Measurements from ENCODE around the gene RGP1. TPM values are rescaled to one million over a fixed set of nuclear protein-coding genes. Genes with fewer than 3 reads are reported as not detected.
A peak's percentile ranks its signal among the peaks of the same experiment; 100 is the strongest.

Gene RGP1
- total and polyA plus RNA-seq, 8 donors = 23.0 to 32.1 (median 29.4) TPM

DNA sequence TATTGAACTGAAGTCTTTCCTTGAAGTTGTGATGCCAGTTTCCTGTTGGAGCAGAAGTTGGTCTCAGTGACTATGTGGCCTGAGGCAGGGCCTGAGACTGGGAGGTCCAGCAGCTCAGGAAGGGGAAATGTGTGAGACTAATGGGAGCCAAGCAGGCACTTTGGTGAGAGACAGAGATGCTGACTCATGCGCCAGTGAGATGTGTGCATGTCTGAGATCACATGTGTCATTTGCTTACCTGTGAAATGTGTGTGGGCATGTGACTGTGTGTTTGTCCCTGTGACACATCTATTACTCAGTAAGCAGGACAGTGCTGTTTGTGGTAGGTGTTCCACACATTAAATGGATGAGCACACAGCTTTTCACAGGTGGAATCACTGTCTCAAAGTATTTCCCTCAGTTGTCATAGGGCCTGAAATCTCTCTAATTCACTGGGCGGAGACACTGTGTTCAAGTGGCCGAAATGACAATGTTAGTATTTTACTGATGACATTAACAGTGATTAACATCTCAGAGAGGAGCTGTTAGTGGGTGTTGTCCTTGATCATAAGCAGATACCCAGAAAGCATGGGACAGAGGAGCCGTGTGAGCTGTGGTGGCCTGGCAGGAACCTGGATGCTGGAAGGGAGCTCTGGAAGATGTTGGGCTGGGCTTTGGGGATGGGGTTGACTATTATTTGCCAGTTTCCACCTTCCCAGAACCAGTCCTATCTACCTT is 49.7 kb downstream of the RGP1 start:
- no peaks in the 10 kb centered on the region for H3K9me3 ChIP-seq
- no peaks in the 10 kb centered on the region for H3K27me3 ChIP-seq
- H3K36me3 ChIP-seq = peaks cover 0 to 19% of the 10 kb centered on the region in 2 donors
- no peak overlapping the region for H3K4me3 ChIP-seq
- DNase-seq = no peak
- intact Hi-C loops (cut with DNase I) = no loop called here
- peaks cover 0 to 2% of the 10 kb centered on the region in 2 donors for H3K4me1 ChIP-seq
- TF ChIP-seq, protein P1, sequence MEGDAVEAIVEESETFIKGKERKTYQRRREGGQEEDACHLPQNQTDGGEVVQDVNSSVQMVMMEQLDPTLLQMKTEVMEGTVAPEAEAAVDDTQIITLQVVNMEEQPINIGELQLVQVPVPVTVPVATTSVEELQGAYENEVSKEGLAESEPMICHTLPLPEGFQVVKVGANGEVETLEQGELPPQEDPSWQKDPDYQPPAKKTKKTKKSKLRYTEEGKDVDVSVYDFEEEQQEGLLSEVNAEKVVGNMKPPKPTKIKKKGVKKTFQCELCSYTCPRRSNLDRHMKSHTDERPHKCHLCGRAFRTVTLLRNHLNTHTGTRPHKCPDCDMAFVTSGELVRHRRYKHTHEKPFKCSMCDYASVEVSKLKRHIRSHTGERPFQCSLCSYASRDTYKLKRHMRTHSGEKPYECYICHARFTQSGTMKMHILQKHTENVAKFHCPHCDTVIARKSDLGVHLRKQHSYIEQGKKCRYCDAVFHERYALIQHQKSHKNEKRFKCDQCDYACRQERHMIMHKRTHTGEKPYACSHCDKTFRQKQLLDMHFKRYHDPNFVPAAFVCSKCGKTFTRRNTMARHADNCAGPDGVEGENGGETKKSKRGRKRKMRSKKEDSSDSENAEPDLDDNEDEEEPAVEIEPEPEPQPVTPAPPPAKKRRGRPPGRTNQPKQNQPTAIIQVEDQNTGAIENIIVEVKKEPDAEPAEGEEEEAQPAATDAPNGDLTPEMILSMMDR (IDR thresholded peaks at IDR 0.05) = no peak
- ATAC-seq = peak; percentile 23
- H3K27ac ChIP-seq = no peak overlapping the region

DNA sequence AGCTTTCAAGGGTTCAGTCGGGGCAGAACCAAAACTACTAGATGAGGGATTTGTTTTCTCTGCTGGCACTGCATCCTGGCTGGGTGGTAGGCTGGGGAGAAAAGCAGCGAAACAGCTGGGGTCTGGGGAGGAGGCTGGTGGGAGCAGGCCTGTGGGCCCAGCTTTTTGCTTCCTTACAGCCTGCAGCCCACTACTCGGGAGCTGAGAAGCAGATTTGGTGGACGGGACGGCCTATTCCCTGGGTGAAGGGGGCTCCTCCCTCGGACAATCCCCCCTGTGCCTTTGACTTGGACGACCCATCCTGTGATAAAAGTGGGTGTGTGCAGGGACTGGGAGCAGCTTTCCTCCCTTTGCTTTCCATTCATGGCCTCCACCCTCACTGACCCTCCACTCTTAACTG is 51.4 kb downstream of the RGP1 start:
- no peak for ATAC-seq
- Histone ChIP-seq H3K36me3 (peaks cover 0 to 23% of the 10 kb centered on the region in 2 donors), H3K27ac (no peak overlapping the region), H3K4me3 (no peak overlapping the region), H3K9me3 (no peaks in the 10 kb centered on the region), H3K4me1 (no peaks in the 10 kb centered on the region), H3K27me3 (no peaks in the 10 kb centered on the region)
- TF ChIP-seq, protein P1 (IDR thresholded peaks at IDR 0.05) = no peak
- intact Hi-C loops (cut with DNase I) = no loop called here
- DNase-seq = no peak

DNA sequence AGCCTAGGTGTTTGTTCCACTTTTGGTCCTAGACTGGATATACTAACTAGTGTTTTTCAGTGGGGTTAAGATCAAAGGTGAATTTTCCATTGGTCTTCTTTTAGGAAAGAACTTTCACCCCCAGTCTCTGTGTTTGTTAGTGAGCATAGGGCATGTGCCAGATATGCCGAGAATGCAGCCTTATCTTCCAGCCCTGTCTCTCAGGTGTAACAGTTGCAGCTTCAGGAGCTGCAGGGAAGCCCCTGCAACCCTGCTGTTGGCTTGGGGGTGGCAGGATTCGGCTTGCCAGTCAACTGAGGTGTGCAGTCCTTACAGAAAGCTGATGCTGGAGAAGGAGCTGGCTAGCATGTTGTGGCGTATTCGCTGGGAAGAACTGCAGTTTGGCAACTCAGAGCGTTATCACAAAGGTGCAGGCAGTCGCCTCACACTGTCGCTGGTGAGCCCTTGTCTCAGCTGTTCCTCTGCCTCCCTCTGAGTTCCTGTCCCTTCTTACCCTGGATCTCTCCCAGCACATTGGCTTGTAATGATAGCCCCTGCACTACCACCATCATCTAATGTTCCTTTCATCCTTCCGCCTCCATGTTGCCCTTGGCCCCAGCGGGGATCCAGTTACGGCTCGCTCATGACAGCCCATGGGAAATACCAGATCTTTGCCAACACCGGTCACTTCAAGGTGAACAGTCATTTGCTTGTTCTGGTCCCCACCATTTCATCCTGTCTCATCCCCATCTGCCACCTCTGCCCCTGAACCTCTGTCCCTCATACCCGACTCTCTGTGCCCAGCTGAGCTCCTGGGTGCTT is 52.4 kb downstream of the RGP1 start:
- TF ChIP-seq, protein P1 (IDR thresholded peaks at IDR 0.05) = no peak
- ATAC-seq = no peak
- H3K4me1 ChIP-seq = no peaks in the 10 kb centered on the region
- intact Hi-C loops (cut with DNase I) = no loop called here
- no peaks in the 10 kb centered on the region for H3K27me3 ChIP-seq
- peaks cover 0 to 33% of the 10 kb centered on the region in 2 donors for H3K36me3 ChIP-seq
- H3K4me3 ChIP-seq = no peak overlapping the region
- no peak overlapping the region for H3K27ac ChIP-seq
- DNase-seq = no peak
- no peaks in the 10 kb centered on the region for H3K9me3 ChIP-seq

DNA sequence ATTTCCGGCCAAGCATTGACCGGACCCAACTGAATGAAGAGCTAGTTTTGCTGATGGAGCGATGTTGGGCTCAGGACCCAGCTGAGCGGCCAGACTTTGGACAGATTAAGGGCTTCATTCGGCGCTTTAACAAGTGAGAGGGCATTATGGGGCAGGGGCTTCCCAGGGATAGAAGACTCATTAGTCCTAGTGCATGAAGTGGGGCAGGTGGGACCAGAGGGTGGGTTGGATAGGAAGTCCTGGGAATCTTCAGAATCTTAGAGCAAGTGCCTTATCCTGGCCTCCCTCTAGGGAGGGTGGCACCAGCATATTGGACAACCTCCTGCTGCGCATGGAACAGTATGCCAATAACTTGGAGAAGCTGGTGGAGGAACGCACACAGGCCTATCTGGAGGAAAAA is 57.0 kb downstream of the RGP1 start:
- no peak for DNase-seq
- intact Hi-C loops (cut with DNase I) = no loop called here
- no peak overlapping the region for H3K27ac ChIP-seq
- peaks cover 0 to 42% of the 10 kb centered on the region in 2 donors for H3K36me3 ChIP-seq
- no peaks in the 10 kb centered on the region for H3K4me1 ChIP-seq
- no peak for ATAC-seq
- TF ChIP-seq, protein P1 (IDR thresholded peaks at IDR 0.05) = no peak
- no peaks in the 10 kb centered on the region for H3K9me3 ChIP-seq
- no peak overlapping the region for H3K4me3 ChIP-seq
- no peaks in the 10 kb centered on the region for H3K27me3 ChIP-seq

Small RNA genes within 50 kb of the gene (microRNA-seq; reads per million reads assigned to microRNA genes)
- 0.50 to 0.55 reads per million in 2 donors for gene MIR6852
- gene MIR6853 = 0 to 0.34 reads per million in 2 donors

Other genes with a start within 250 kb of the RGP1 start
- gene TESK1, start 144.0 kb upstream of the RGP1 start, total RNA-seq = 10 to 100 TPM; 40.6 to 44.6 TPM
- 10 to 100 TPM; 30.8 to 44.2 (median 39.8) TPM for gene TESK1, start 144.0 kb upstream of the RGP1 start, polyA plus RNA-seq (ENCODE audit: insufficient read length in 6 of 6)
- 1 to 10 TPM; 3.4 to 4.0 TPM for gene CD72, start 130.9 kb upstream of the RGP1 start, total RNA-seq
- gene CD72, start 130.9 kb upstream of the RGP1 start, polyA plus RNA-seq (ENCODE audit: insufficient read length in 6 of 6) = 1 to 10 TPM; 3.2 to 4.3 (median 3.7) TPM
- 1 to 10 TPM in 1 of 2 donors, under 1 TPM in 1; 0.99 to 2.4 TPM for gene SIT1, start 98.4 kb upstream of the RGP1 start, total RNA-seq
- gene SIT1, start 98.4 kb upstream of the RGP1 start, polyA plus RNA-seq (ENCODE audit: insufficient read length in 6 of 6) = under 1 TPM; 0.27 to 0.65 (median 0.45) TPM
- over 10,000 TPM; 27,227 to 27,465 TPM for gene RMRP, start 91.3 kb upstream of the RGP1 start, total RNA-seq
- gene RMRP, start 91.3 kb upstream of the RGP1 start, polyA plus RNA-seq (ENCODE audit: insufficient read length in 6 of 6) = not detected
- 10 to 100 TPM; 24.7 to 25.6 TPM for gene CCDC107, start 91.0 kb upstream of the RGP1 start, total RNA-seq
- gene CCDC107, start 91.0 kb upstream of the RGP1 start, polyA plus RNA-seq (ENCODE audit: insufficient read length in 6 of 6) = 10 to 100 TPM in 5 of 6 donors, 1 to 10 TPM in 1; 9.2 to 18.2 (median 11.3) TPM
- gene ARHGEF39, start 84.1 kb upstream of the RGP1 start, total RNA-seq = 1 to 10 TPM; 1.5 to 3.1 TPM
- 10 to 100 TPM in 4 of 6 donors, 1 to 10 TPM in 2; 7.6 to 17.7 (median 11.2) TPM for gene ARHGEF39, start 84.1 kb upstream of the RGP1 start, polyA plus RNA-seq (ENCODE audit: insufficient read length in 6 of 6)
- under 1 TPM in 1 of 2 donors, not detected in 1; 0.26 TPM for gene CA9, start 75.4 kb upstream of the RGP1 start, total RNA-seq
- gene CA9, start 75.4 kb upstream of the RGP1 start, polyA plus RNA-seq (ENCODE audit: insufficient read length in 6 of 6) = 1 to 10 TPM in 4 of 6 donors, under 1 TPM in 2; 0.86 to 1.8 (median 1.3) TPM
- gene TPM2, start 59.4 kb upstream of the RGP1 start, total RNA-seq = 100 to 1,000 TPM; 145 to 211 TPM
- gene TPM2, start 59.4 kb upstream of the RGP1 start, polyA plus RNA-seq (ENCODE audit: insufficient read length in 6 of 6) = 100 to 1,000 TPM; 167 to 261 (median 192) TPM
- 100 to 1,000 TPM; 314 to 471 TPM for gene TLN1, start 17.1 kb upstream of the RGP1 start, total RNA-seq
- 100 to 1,000 TPM; 152 to 206 (median 174) TPM for gene TLN1, start 17.1 kb upstream of the RGP1 start, polyA plus RNA-seq (ENCODE audit: insufficient read length in 6 of 6)
- gene CREB3, start 16.6 kb upstream of the RGP1 start, total RNA-seq = 10 to 100 TPM; 39.3 to 42.4 TPM
- 10 to 100 TPM; 31.2 to 42.3 (median 38.7) TPM for gene CREB3, start 16.6 kb upstream of the RGP1 start, polyA plus RNA-seq (ENCODE audit: insufficient read length in 6 of 6)
- gene GBA2, start 59 bp upstream of the RGP1 start, total RNA-seq = 10 to 100 TPM; 63.3 to 71.4 TPM
- 100 to 1,000 TPM in 1 of 6 donors, 10 to 100 TPM in 5; 85.7 to 113 (median 95.2) TPM for gene GBA2, start 59 bp upstream of the RGP1 start, polyA plus RNA-seq (ENCODE audit: insufficient read length in 6 of 6)
- gene MSMP, start 5.0 kb downstream of the RGP1 start, total RNA-seq = 1 to 10 TPM in 1 of 2 donors, not detected in 1; 1.1 TPM
- 1 to 10 TPM in 1 of 6 donors, not detected in 5; 1.2 TPM for gene MSMP, start 5.0 kb downstream of the RGP1 start, polyA plus RNA-seq (ENCODE audit: insufficient read length in 6 of 6)
- gene NPR2, start 42.3 kb downstream of the RGP1 start, total RNA-seq = 10 to 100 TPM; 17.6 to 21.9 TPM
- gene NPR2, start 42.3 kb downstream of the RGP1 start, polyA plus RNA-seq (ENCODE audit: insufficient read length in 6 of 6) = 10 to 100 TPM; 40.9 to 58.6 (median 47.9) TPM
- 1 to 10 TPM; 1.8 to 6.2 TPM for gene SPAG8, start 63.0 kb downstream of the RGP1 start, total RNA-seq
- 10 to 100 TPM in 3 of 6 donors, 1 to 10 TPM in 3; 6.1 to 13.8 (median 9.3) TPM for gene SPAG8, start 63.0 kb downstream of the RGP1 start, polyA plus RNA-seq (ENCODE audit: insufficient read length in 6 of 6)
- gene HINT2, start 65.8 kb downstream of the RGP1 start, total RNA-seq = 10 to 100 TPM; 29.3 to 45.3 TPM
- 10 to 100 TPM; 26.3 to 43.8 (median 32.9) TPM for gene HINT2, start 65.8 kb downstream of the RGP1 start, polyA plus RNA-seq (ENCODE audit: insufficient read length in 6 of 6)
- gene FAM221B, start 79.4 kb downstream of the RGP1 start, total RNA-seq = not detected
- under 1 TPM; 0.24 to 0.90 (median 0.39) TPM for gene FAM221B, start 79.4 kb downstream of the RGP1 start, polyA plus RNA-seq (ENCODE audit: insufficient read length in 6 of 6)
- gene TMEM8B, start 79.9 kb downstream of the RGP1 start, total RNA-seq = 10 to 100 TPM in 1 of 2 donors, 1 to 10 TPM in 1; 6.4 to 12.7 TPM
- 10 to 100 TPM; 25.3 to 30.7 (median 27.2) TPM for gene TMEM8B, start 79.9 kb downstream of the RGP1 start, polyA plus RNA-seq (ENCODE audit: insufficient read length in 6 of 6)
- not detected for gene OR13J1, start 121.1 kb downstream of the RGP1 start, total RNA-seq
- under 1 TPM in 1 of 6 donors, not detected in 5; 0.10 TPM for gene OR13J1, start 121.1 kb downstream of the RGP1 start, polyA plus RNA-seq (ENCODE audit: insufficient read length in 6 of 6)
- gene HRCT1, start 156.9 kb downstream of the RGP1 start, total RNA-seq = 1 to 10 TPM; 3.1 TPM
- under 1 TPM in 5 of 6 donors, not detected in 1; 0.29 to 0.80 (median 0.55) TPM for gene HRCT1, start 156.9 kb downstream of the RGP1 start, polyA plus RNA-seq (ENCODE audit: insufficient read length in 6 of 6)
- 1 to 10 TPM; 5.4 to 6.8 TPM for gene SPAAR, start 160.2 kb downstream of the RGP1 start, total RNA-seq
- gene SPAAR, start 160.2 kb downstream of the RGP1 start, polyA plus RNA-seq (ENCODE audit: insufficient read length in 6 of 6) = 1 to 10 TPM; 2.9 to 4.2 (median 3.4) TPM
- under 1 TPM in 1 of 2 donors, not detected in 1; 0.32 TPM for gene OR2S2, start 208.9 kb downstream of the RGP1 start, total RNA-seq
- gene OR2S2, start 208.9 kb downstream of the RGP1 start, polyA plus RNA-seq (ENCODE audit: insufficient read length in 6 of 6) = not detected